ENCODE measurements around the gene CRIM1. TPM values are rescaled to one million over a fixed set of nuclear protein-coding genes. Genes with fewer than 3 reads are reported as not detected.

The CRIM1 gene
- total and polyA plus RNA-seq, 12 donors, result 14.1 to 83.6 (median 54.8) TPM

GRCh38 chr2:36441065-36441625 is 85.6 kb downstream of the CRIM1 start:
- WGBS, 2 donors, result 91 to 93% methylated on average over 13 of the region's 13 CpGs
- Histone ChIP-seq H3K27ac (no peak overlapping the region), H3K4me3 (no peak overlapping the region), H3K4me1 (peaks cover 0 to 47% (median 23%) of the 10 kb centered on the region in 9 donors), H3K36me3 (peaks cover 0 to 55% (median 20%) of the 10 kb centered on the region in 9 donors), H3K9me3 (no peaks in the 10 kb centered on the region), H3K27me3 (no peaks in the 10 kb centered on the region)
- DNase-seq (no peak), ATAC-seq (peak in 2 of 8 donors; percentile 18 to 46)
- intact Hi-C loops (cut with DNase I), result no loop called here
- TF ChIP-seq CTCF (IDR thresholded peaks at IDR 0.05), result no peak

GRCh38 chr2:36441816-36442215 is 86.2 kb downstream of the CRIM1 start:
- no peak for DNase-seq
- no peaks in the 10 kb centered on the region for H3K9me3 ChIP-seq
- peaks cover 0 to 62% (median 20%) of the 10 kb centered on the region in 9 donors for H3K36me3 ChIP-seq
- WGBS, 2 donors, result 57 to 67% methylated on average over 6 of the region's 6 CpGs
- H3K4me3 ChIP-seq, result no peak overlapping the region
- intact Hi-C loops (cut with DNase I), result no loop called here
- no peak overlapping the region for H3K27ac ChIP-seq
- TF ChIP-seq CTCF (IDR thresholded peaks at IDR 0.05), result no peak
- ATAC-seq, result no peak
- H3K27me3 ChIP-seq, result no peaks in the 10 kb centered on the region
- H3K4me1 ChIP-seq, result peaks cover 0 to 47% (median 23%) of the 10 kb centered on the region in 9 donors

GRCh38 chr2:36444216-36444936 is 88.8 kb downstream of the CRIM1 start:
- no peaks in the 10 kb centered on the region for H3K27me3 ChIP-seq
- H3K4me1 ChIP-seq, result peaks cover 4 to 55% (median 16%) of the 10 kb centered on the region in 9 donors
- no peak overlapping the region for H3K4me3 ChIP-seq
- peaks cover 0 to 85% (median 20%) of the 10 kb centered on the region in 9 donors for H3K36me3 ChIP-seq
- ATAC-seq, result no peak
- 84 to 88% methylated on average over 7 of the region's 7 CpGs for WGBS, 2 donors
- no peak for DNase-seq
- peak overlapping the region in 1 of 10 donors; percentile 12 for H3K27ac ChIP-seq
- no peaks in the 10 kb centered on the region for H3K9me3 ChIP-seq
- intact Hi-C loops (cut with DNase I), result no loop called here
- TF ChIP-seq CTCF (IDR thresholded peaks at IDR 0.05), result no peak

GRCh38 chr2:36445185-36445866 is 89.7 kb downstream of the CRIM1 start:
- intact Hi-C loops (cut with DNase I), result no loop called here
- TF ChIP-seq CTCF (IDR thresholded peaks at IDR 0.05), result no peak
- H3K27ac ChIP-seq, result no peak overlapping the region
- peaks cover 6 to 57% (median 22%) of the 10 kb centered on the region in 9 donors for H3K4me1 ChIP-seq
- no peak for ATAC-seq
- H3K9me3 ChIP-seq, result no peaks in the 10 kb centered on the region
- peaks cover 0 to 85% (median 20%) of the 10 kb centered on the region in 9 donors for H3K36me3 ChIP-seq
- DNase-seq, result no peak
- H3K27me3 ChIP-seq, result no peaks in the 10 kb centered on the region
- 96 to 97% methylated on average over 8 of the region's 8 CpGs for WGBS, 2 donors
- no peak overlapping the region for H3K4me3 ChIP-seq
